ENCODE data around the gene SLC6A1. TPM values are rescaled to one million over a fixed set of nuclear protein-coding genes. Genes with fewer than 3 reads are reported as not detected.
"Not testable (repeated sequence)": the region's sequence is repeated elsewhere in the genome, so short reads cannot be mapped to it uniquely, and the experiment has no call there.

The SLC6A1 gene
- total RNA-seq, 1 donor from 2014 or later: 26.7 TPM

DNA sequence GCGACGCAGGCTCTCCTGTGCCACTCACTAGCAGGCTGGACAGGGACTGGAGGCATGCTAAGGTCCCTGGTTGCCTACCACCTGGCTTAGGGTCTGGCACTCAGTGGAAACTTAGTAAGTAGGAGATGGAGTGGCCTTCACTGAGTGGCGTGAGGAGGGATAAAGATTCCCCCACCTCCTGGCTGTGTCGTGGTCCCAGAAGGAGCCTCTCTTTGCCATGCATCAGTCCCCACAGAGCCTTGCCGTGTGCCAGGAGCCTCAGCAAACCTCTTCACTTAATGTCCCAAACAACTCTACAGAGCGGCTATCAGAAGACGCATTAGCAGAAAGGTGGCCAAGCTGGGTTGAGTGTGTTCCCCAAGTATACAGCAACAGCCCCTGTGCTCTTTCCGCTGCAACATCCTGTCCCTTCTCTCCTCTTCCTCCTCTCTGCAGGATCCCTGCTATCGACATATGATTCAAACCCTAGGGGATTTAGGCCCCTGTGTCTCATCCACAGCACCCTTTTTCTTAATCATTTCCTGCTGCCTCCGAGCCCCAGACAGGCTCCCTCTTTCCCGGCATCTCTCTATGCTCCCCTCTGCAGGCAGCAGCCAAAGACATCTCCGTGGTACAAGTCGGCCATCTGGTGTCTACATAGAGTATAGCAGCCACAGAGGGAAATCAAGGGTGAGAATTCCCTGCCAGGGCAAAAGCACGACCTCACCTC lies 66.7 kb downstream of the SLC6A1 start:
- DNase-seq (ENCODE audit: low spot score): peak; percentile 72

DNA sequence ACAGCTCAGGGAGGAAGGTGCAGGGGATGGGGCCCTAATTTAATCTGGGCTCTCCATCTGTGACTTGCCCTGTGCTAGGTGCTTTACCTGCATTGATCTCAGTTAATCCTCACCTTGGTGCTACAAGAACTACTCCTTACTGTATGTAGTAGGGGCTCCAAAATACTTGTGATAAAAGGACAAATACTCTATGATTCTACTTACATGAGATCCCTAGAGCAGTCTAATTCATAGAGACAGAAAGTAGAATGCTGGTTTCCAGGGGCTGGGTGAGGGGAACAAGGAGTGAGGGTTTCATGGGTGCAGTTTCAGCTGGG lies 67.2 kb downstream of the SLC6A1 start:
- no peak for DNase-seq (ENCODE audit: low spot score)

DNA sequence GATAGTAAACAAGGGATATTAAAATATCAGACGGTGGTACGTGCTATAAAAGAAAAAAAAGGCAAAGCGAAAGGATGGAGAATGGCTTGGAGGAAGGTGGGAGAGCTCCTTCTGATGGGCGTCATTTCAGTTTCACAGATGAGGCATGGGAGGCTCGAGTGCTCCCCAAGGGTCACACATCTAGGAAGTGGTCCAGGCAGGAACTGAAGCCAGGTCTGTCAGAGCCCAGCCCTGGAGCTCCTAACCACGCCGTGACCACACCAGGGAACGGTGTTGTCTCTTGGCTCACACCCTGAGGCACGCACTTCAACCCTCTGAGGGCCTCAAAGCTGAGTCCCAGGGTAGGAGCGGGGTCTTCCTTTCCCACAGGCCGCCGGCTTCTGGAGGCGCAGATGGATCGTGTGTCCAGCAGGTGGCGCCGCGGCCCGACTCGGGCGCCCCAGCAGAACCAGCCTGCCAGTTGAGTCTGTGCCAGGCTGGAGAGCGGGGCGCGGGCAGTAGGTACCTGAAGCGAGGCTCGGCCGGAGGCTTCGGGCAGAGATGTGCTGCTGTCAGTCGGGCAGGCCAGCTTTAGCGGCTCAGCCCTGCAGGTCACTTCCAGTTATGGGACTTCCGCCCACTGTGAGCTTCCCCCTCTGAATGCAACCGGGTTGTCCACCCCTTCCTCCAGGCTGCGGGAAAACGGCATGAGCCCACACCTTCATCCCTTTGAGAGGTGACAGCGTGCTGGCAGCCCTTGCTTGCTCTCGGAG lies 68.1 kb downstream of the SLC6A1 start:
- DNase-seq (ENCODE audit: low spot score): peak; percentile 37

DNA sequence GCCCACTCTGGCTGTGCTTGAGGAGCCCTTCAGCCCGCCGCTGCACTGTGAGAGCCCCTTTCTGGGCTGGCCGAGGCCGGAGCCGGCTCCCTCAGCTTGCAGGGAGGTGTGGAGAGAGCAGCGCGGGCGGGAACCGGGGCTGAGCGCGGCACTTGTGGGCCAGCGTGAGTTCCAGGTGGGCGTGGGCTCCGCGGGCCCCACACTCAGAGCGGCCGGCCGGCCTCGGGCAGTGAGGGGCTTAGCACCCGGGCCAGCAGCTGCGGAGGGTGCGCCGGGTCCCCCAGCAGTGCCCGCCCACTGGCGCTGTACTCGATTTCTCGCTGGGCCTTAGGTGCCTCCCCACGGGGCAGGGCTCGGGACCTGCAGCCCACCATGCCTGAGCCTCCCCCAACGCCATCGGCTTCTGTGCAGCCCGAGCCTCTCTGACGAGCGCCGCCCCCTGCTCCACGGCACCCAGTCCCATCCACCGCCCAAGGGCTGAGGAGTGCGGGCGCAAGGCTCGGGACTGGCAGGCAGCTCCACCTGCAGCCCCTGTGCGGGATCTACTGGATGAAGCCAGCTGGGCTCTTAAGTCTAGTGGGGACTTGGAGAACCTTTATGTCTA lies 68.8 kb downstream of the SLC6A1 start:
- DNase-seq (ENCODE audit: low spot score): not testable (repeated sequence)

DNA sequence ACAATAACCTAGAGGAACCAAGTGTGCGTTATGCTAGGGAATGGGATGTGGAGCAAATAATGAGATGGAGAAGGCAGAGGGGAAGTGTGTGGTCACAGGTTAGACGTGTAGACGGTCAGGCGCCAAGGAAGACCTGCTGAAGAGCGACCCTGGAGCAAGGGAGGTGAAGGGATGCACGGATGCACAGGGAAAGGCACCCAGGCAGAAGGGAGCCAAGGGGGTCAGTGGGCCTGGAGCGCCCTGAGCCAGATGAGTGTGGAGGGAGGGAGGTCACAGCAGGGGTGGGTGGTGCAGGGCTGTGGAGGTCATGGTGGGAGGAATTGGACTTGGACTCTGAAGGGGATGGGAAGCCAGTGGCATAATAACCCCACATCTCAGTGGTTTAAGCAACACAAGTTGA lies 70.2 kb downstream of the SLC6A1 start:
- DNase-seq (ENCODE audit: low spot score): no peak

DNA sequence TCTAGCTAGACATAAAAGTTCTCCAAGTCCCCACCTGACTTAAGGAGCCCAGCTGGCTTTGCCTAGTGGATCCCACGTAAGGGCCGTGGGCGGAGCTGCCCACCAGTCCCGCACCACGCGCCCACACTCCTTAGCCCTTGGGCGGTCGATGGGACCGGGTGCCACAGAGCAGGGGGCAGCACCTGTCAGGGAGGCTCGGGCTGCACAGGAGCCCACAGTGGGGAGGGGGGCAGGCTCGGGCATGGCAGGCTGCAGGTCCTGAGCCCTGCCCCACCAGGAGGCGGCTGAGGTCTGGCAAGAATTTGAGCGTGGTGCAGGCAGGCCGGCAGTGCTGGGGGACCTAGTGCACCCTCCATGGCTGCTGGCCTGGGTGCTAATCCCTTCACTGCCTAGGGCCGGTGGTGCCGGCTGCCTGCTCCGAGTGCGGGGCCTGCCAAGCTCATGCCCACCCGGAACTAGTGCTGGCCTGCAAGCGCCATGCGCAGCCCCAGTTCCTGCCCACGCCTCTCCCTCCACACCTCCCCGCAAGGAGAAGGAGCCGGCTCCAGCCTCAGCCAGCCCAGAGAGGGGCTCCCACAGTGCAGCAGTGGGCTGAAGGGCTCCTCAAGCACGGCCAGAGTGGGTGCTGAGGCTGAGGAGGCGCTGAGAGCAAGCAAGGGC lies 78.7 kb downstream of the SLC6A1 start:
- DNase-seq (ENCODE audit: low spot score): no peak

DNA sequence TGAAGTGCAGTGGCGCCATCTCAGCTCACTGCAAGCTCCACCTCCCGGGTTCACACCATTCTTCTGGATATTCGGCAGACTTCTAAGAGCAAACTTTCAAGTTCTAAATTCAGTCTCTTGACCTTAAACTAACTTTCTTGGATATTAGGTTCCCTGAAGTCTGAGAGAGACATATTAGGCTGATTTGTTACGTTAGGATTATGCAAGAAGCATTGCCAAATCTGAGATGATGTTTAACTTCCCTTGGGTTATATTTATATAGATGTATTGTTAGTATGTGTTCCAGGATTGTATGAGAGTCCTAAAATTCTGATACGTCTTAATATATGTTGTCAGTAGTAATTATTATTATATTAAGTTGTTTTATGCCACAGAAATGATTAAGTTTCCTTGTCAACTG lies 80.1 kb downstream of the SLC6A1 start:
- DNase-seq (ENCODE audit: low spot score): no peak

DNA sequence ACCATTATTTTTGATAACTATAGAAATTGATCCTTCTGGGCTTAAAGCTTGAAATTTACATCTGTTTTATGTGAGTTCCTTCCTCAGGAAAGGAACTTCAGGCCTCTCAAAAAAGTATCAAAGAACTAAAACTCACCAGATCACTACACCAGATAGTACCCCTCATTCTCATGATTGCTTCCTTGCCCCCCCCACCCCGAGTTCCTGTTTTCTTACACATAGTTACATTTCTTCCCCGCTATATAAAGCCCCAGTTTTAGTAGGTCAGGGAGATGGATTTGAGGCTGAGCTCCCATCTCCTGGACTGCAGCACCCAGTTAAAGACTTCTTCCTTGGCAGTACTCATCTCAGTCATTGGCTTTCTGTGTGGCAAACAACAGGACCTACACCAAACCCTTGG lies 81.5 kb downstream of the SLC6A1 start:
- no peak for DNase-seq (ENCODE audit: low spot score)

DNA sequence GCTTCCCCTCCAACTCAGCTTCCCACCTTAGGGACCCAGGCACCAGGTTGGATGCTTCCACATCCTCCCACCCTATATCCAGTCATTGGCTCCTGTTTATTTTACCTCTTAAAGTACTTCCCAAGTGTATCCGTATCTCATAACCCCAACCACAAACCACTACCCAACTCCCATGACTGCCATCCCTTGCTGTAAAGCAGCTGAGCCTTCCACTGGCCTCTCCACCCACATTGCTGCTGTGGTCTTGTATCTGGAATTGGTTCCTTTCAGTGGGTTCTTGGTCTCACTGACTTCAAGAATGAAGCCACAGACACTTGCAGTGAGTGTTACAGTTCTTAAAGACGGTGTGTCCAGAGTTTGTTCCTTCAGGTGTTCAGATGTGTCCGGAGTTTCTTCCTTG lies 81.9 kb downstream of the SLC6A1 start:
- DNase-seq (ENCODE audit: low spot score): no peak

DNA sequence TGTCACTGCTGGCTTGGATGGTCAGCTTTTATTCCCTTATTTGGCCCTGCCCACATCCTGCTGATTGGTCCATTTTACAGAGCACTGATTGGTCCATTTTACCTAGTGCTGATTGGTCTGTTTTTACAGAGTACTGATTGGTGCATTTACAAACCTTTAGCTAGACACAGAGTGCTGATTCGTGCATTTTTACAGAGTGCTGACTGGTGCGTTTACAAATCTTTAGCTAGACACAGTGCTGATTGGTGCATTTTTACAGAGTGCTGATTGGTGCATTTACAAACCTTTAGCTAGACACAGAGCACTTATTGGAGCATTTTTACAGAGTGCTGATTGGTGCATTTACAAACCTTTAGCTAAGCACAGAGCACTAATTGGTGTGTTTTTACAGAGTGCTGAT lies 82.6 kb downstream of the SLC6A1 start:
- DNase-seq (ENCODE audit: low spot score): not testable (repeated sequence)

DNA sequence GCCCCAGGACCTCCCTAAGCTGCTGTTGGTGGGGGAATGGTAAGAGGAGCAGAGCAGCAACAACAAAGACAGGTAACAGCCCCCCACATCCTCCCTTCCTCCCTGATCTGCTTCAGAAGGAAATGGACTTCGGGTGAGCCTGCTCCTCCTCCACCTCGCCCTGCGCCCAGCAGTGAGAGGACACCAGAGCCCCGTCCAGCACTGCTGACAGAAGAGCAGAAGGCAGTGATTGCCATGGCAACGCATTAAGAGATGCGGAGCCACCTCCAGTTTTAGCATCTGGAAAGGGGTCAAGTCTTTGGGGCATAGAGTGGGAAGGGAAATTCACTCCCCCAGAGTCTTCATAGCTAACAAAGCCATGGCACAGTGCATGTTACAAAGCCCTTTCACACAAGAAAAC lies 84.2 kb downstream of the SLC6A1 start:
- DNase-seq (ENCODE audit: low spot score): no peak

DNA sequence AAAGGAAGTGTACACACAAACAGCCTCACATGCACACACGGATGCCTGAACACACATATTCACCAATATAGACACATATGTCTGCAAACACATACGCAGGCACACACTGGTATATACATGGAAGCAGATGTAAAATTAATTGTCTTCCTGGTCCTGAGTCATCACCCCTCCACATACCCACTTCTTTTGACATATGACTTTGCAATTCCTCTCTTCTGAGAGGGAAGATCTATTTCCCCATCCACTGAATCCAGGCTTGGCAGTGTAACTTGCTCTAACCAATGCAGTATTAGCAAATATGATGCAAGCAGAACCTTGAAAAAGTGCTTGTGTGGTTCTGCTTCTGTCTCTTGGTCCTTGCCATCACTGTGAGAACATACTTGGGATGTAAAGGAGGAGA lies 84.9 kb downstream of the SLC6A1 start:
- DNase-seq (ENCODE audit: low spot score): no peak

DNA sequence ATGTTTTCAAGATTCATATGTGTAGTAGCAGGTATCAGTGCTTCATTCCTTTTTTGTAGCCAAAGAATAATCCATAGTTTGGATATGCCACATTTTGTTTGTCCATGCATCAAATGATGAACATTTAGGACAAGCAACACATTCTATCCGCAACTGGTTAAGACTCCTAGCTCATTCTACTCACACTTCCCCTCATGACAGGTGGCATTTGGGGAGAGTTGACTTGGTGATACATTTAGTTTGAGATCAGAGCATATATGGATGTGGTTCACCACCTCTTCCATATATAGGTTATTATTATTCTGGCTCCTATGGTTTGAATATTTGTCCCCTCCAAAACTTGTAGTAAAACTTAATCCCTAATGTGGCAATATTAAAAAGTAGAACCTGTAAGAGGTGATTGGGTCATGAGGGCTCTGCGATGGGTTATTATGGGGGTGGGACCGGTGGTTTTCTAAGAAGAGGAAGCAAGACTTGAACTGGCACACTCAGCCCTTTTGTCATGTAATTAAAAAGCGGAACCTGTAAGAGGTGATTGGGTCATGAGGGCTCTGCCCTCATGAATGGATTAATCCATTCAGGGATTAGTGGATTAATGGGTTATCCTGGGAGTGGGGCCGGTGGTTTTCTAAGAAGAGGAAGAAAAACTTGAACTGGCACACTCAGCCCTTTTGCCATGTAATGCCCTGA lies 86.4 kb downstream of the SLC6A1 start:
- DNase-seq (ENCODE audit: low spot score): no peak

DNA sequence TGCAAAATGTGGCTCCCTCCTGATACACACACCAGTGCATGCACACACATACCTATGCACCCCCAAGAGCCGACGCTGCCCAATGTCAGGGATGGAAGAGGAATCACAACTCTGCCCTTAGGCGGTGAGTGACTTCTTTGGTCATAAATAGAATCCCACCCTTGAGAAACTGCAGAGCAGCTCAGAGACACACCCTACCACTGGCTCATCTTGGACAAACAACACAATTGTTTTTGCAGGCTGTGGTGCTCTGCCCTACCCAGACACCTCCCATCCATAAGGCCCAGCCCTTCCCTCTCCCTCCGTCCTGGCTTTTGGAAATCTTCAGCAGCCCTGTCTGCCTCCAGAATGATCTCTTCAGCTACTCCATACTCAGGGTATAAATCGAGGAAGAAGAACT lies 87.9 kb downstream of the SLC6A1 start:
- DNase-seq (ENCODE audit: low spot score): no peak

DNA sequence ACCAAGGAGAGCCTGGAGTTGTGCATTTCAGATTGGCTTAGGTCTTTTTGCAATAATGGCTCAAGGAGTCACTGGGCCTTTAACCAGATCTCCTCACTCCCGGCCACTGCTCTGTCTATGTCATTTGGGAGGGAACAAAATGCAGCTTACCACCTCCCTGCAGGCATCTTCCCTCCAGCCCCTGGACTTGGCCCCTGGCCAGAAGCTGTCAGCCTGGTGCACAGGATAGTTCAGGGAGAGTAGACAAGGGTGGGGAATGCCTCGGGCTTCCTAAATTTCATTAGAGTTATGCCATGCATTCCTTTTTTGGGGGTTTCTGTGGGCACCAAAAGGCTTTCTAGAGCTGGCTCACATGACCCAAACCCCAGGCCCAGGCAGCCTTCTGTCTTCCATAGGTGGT lies 91.5 kb downstream of the SLC6A1 start:
- DNase-seq (ENCODE audit: low spot score): no peak

DNA sequence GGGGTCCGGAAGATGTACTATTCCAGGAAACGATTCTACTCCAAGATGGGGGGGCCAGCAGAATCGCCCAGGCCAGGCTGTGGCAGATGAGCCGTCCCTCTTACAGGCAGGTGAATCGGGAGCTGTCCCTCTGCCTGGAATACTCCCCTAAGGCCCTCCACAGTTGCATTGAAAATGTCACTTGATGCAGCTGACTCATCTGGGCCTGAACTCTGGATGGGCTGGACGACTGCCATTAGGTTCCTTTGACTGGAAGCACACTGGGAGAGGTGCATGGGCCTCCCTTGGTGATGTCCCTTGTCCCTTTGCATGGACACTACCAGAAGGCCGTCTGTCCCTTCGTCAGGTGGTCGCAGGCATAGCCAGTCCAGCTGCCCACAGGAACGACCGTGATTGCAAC lies 92.1 kb downstream of the SLC6A1 start:
- DNase-seq (ENCODE audit: low spot score): no peak

DNA sequence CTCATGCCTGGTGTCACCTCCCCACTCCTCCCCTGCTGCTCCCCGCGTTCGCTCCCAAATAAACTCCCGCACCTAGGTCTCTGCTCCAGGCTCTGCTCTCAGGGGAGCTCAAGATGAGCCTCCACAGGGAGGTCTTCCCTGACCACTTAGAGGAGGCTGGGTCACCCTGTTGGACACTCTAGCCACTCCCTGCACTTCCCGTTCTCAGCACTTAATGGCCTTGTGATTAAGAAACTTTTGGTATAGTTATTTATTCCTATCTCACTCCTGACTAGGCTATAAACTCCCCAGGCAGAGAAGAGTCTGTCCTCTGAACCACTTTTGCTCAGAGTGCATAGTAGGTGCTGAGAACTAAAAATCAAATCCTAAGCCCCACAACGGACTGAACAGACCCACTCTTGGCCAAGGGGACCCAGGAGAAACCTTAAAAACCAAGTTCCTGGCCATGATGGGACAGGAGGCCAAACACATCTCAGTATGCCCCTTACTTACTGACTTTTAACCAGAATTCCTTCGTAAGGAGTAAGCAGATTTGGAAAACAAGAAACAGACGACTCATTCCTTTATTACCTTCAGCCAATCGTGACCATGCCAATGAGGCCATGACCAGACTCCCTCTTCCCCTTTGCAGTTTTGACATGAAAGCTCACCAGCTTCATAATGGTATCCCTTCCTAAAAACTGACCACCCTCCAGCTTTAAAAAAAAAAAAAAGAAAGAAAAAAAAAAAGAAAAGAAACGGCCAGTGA lies 92.7 kb downstream of the SLC6A1 start:
- DNase-seq (ENCODE audit: low spot score): no peak

DNA sequence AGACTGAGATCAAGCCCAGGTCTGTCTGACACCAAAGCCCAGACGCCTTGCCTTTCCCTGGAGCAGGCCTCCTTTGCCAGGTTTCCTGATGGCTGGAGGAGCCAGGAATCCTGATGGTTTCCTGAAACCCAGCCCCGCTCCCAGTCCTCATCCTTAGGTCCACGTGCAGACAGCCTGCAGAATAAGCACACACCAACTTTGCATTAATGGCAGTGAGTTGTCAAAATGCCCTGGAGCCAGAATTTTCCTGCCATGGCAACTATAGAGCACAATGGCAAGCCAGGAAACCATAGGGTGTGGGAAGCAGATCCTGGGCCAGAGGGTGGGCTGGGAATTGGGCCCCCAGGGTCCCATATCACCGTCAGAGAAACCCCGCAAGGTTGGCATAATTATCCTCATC lies 94.3 kb downstream of the SLC6A1 start:
- no peak for DNase-seq (ENCODE audit: low spot score)

DNA sequence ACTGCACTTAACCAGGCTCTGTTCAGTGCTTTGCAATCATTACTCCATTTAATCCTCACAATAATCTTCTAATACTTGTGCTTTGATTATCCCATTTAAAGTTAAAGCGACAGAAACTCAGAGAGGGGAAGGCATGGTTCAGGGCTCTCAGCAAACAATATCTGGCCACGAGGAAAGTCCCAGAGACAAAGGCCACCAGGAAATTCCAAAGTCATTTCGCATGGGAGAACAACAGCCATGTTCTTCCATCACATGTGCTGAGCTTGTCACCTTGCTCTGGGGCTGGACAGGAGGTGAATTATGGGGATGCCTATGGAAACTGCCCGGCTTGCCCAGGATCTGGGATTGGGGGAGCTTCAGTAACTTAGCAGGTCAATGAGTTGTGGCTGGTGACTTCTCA lies 95.5 kb downstream of the SLC6A1 start:
- no peak for DNase-seq (ENCODE audit: low spot score)

DNA sequence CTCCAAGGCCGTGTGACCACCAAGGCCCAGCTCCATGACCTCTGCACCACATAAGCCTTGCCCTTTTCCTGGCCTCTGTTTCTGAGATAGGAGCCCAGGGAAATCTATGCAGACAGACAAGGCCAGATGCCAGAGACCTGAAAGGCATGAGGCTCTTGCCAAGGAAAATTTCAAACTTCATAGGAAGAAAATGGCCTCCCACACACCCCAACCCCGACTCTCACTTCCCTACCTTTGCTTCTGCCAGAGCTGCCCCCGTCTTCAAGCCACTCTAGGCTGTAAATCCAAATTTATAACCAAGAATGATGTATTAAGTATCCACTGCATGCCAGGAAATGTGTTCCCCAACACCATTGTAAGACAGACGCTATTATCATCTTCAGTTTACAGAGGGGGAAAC lies 96.3 kb downstream of the SLC6A1 start:
- no peak for DNase-seq (ENCODE audit: low spot score)

Measured in umbilical cord (tissue), 2 donors.